Measurements from ENCODE around the gene SURF1. TPM values are rescaled to one million over a fixed set of nuclear protein-coding genes. Genes with fewer than 3 reads are reported as not detected.

The SURF1 gene
- total RNA-seq, 2 donors from 2014 or later = 26.0 to 28.4 TPM

DNA sequence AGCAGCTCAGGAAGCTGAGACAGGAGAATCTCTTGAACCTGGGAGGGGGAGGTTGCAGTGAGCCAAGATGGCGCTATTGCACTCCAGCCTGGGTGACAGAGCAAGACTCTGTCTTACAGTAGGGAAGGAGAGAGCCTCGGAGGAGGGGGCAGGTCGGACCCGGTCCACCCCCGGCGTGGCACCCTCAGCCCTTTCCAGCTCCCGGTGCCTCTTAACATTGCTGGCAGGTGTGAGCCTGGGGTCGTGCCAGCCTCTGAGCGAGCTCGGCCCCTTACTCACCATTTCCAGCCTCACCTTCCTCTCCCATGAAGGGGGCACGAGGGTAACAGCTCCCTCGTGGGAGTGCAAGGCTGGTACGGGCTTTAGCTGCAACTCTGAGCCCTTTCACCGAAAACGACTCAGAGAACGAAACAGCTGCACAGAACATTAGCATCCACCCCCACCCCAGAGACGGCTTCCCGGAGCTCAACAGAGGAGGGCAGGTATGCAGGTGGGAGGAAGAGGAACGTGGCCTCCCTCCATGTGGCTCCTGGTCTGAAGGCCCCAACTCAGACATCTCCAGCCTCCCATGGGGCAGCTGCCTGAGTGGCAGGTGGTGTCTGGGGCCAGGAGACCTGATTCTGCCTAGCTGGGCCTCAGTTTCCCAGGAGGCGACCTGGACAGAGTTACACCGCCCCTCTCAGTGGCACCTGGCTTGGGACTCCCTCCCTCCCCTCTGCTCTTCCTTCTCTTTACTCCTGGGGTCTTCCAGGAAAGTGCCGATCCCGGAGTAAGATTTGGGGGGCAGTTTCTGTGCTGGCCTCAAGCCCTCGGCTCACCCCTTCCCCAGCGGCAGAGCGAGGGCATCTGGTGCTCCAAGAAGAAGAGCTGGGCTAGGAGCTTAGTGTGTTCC, 52.8 kb downstream of the SURF1 start:
- DNase-seq (ENCODE audit: low spot score) = no peak
- Mint-ChIP-seq H3K27ac (no peak overlapping the region), H3K9me3 (no peaks in the 10 kb centered on the region), H3K4me1 (ENCODE audit: low read depth in 2 of 2) (peaks cover 0 to 2% of the 10 kb centered on the region in 2 donors), H3K27me3 (peaks cover 10 to 11% of the 10 kb centered on the region in 2 donors), H3K36me3 (no peaks in the 10 kb centered on the region), H3K4me3 (no peak overlapping the region)
- ATAC-seq = no peak

Other genes with a start within 250 kb of the SURF1 start
- gene RALGDS, start 235.2 kb downstream of the SURF1 start, total RNA-seq = 100 to 1,000 TPM; 138 to 159 TPM
- gene GBGT1, start 192.6 kb downstream of the SURF1 start, total RNA-seq = 1 to 10 TPM; 4.1 to 7.2 TPM
- not detected for gene OBP2B, start 147.2 kb downstream of the SURF1 start, total RNA-seq
- gene ABO, start 81.3 kb downstream of the SURF1 start, total RNA-seq = under 1 TPM; 0.25 to 0.69 TPM
- gene SURF6, start 20.3 kb downstream of the SURF1 start, total RNA-seq = 10 to 100 TPM; 11.5 to 23.9 TPM
- 10 to 100 TPM; 34.8 to 43.3 TPM for gene MED22, start 8.4 kb downstream of the SURF1 start, total RNA-seq
- gene RPL7A, start 8.3 kb downstream of the SURF1 start, total RNA-seq = 1,000 to 10,000 TPM; 1,580 to 1,944 TPM
- gene SURF2, start 63 bp upstream of the SURF1 start, total RNA-seq = 10 to 100 TPM; 15.2 to 21.6 TPM
- gene SURF4, start 19.6 kb upstream of the SURF1 start, total RNA-seq = 100 to 1,000 TPM; 390 to 433 TPM
- gene STKLD1, start 19.9 kb upstream of the SURF1 start, total RNA-seq = under 1 TPM in 1 of 2 donors, not detected in 1; 0.19 TPM
- gene REXO4, start 61.5 kb upstream of the SURF1 start, total RNA-seq = 10 to 100 TPM; 34.3 to 55.1 TPM
- 1 to 10 TPM in 1 of 2 donors, under 1 TPM in 1; 0.67 to 1.1 TPM for gene ADAMTS13, start 65.9 kb upstream of the SURF1 start, total RNA-seq
- 1 to 10 TPM; 2.4 to 7.0 TPM for gene CACFD1, start 103.5 kb upstream of the SURF1 start, total RNA-seq
- 10 to 100 TPM; 15.0 to 42.3 TPM for gene SLC2A6, start 122.6 kb upstream of the SURF1 start, total RNA-seq
- not detected for gene MYMK, start 168.5 kb upstream of the SURF1 start, total RNA-seq
- not detected for gene ADAMTSL2, start 178.2 kb upstream of the SURF1 start, total RNA-seq